HEK293 (cell line): ENCODE results near the gene CTXND2.
A peak's percentile ranks its signal among the peaks of the same experiment; 100 is the strongest.

Experiments used
- CTCF ChIA-PET: fragments of 350-600 bp; formaldehyde crosslinking; extraction: SDS; loops from one replicate; lab custom pipeline; 2021; ENCODE audit warnings: antibody characterized with exemption; lab: Yijun Ruan, JAX
- POLR2A ChIA-PET: fragments of 300-600 bp; formaldehyde crosslinking; extraction: SDS; loops from one replicate; lab custom pipeline; 2020; ENCODE audit warnings: antibody characterized with exemption, inconsistent platforms; lab: Yijun Ruan, JAX
- H3K27ac ChIP-seq: fragments of 200-500 bp; sonication (Bioruptor generic); 2 replicates; pipeline ENCODE4 v1.5.1; 2014; ENCODE audit warnings: low read depth, low read length, control low read depth, inconsistent platforms; ENCODE audit errors: extremely low read depth
- H3K36me3 ChIP-seq, 2 experiments: fragments of 200-500 bp in 1 of 2; sonication (Bioruptor generic) in 1 of 2; 1 replicate in 1 of 2; 2 replicates in 1 of 2; pipeline ENCODE4 v1.5.1; 2014 to 2017; ENCODE audit warnings: inconsistent platforms in 2 of 2, low read length in 2 of 2; ENCODE audit not compliant: control insufficient read depth in 2 of 2, insufficient read depth in 1 of 2
- H3K4me1 ChIP-seq: fragments of 200-500 bp; sonication (Bioruptor generic); 2 replicates; pipeline ENCODE4 v1.5.1; 2014; ENCODE audit warnings: mild to moderate bottlenecking, low read length, inconsistent platforms; ENCODE audit not compliant: control insufficient read depth, insufficient read depth
- H3K4me3 ChIP-seq: 2 replicates; pipeline ENCODE4 v1.5.1; 2011; ENCODE audit warnings: low read depth, mild to moderate bottlenecking, control low read depth, low read length, moderate library complexity
- H3K9me3 ChIP-seq: fragments of 200-500 bp; sonication (Bioruptor generic); 2 replicates; pipeline ENCODE4 v1.5.1; 2014; ENCODE audit warnings: low read depth, low read length, inconsistent platforms; ENCODE audit not compliant: control insufficient read depth, insufficient read depth
- MYNN ChIP-seq: fragments of 450-650 bp; formaldehyde crosslinking; IDR thresholded peaks from 2 replicates; pipeline ENCODE4 v1.5.1; 2016; ENCODE audit warnings: missing biosample characterization, missing genetic modification characterization, borderline replicate concordance
- PRDM1 ChIP-seq: fragments of 450-650 bp; formaldehyde crosslinking; IDR thresholded peaks from 2 replicates; pipeline ENCODE4; 2016; ENCODE audit warnings: missing biosample characterization, missing genetic modification characterization
- ZBTB8A ChIP-seq: fragments of 450-650 bp; formaldehyde crosslinking; IDR thresholded peaks from 2 replicates; pipeline ENCODE4 v1.5.1; 2016; ENCODE audit warnings: missing biosample characterization, missing genetic modification characterization
- ZNF133 ChIP-seq: fragments of 450-650 bp; formaldehyde crosslinking; IDR thresholded peaks from 2 replicates; pipeline ENCODE4 v1.5.1; 2016; ENCODE audit warnings: missing biosample characterization, missing genetic modification characterization
- ZNF146 ChIP-seq: fragments of 450-650 bp; formaldehyde crosslinking; IDR thresholded peaks from 2 replicates; pipeline ENCODE4 v1.5.1; 2016; ENCODE audit warnings: missing biosample characterization, missing genetic modification characterization
- ZNF16 ChIP-seq: fragments of 450-650 bp; formaldehyde crosslinking; IDR thresholded peaks from 2 replicates; pipeline ENCODE4 v1.5.1; 2016; ENCODE audit warnings: low read depth, missing biosample characterization, missing genetic modification characterization
- ZNF175 ChIP-seq: fragments of 450-650 bp; formaldehyde crosslinking; IDR thresholded peaks from 2 replicates; pipeline ENCODE4 v1.5.1; 2016; ENCODE audit warnings: missing biosample characterization, missing genetic modification characterization
- ZNF211 ChIP-seq: fragments of 450-650 bp; formaldehyde crosslinking; IDR thresholded peaks from 2 replicates; pipeline ENCODE4 v1.5.1; 2016; ENCODE audit warnings: low read depth, missing biosample characterization, missing genetic modification characterization
- ZNF777 ChIP-seq: fragments of 450-650 bp; formaldehyde crosslinking; IDR thresholded peaks from 2 replicates; pipeline ENCODE4 v1.5.1; 2017; ENCODE audit warnings: missing biosample characterization, missing genetic modification characterization, borderline replicate concordance
- TF ChIP-seq, protein P1 (sequence below): fragments of 450-650 bp; formaldehyde crosslinking; IDR thresholded peaks from 2 replicates; pipeline ENCODE4 v1.5.1; 2016; ENCODE audit warnings: missing biosample characterization, missing genetic modification characterization
- TF ChIP-seq, protein P2 (sequence below): fragments of 450-650 bp; formaldehyde crosslinking; IDR thresholded peaks from 2 replicates; pipeline ENCODE4 v1.5.1; 2016; ENCODE audit warnings: missing biosample characterization, missing genetic modification characterization
- TF ChIP-seq, protein P3 (sequence below): fragments of 450-650 bp; formaldehyde crosslinking; IDR thresholded peaks from 2 replicates; pipeline ENCODE4 v1.5.1; 2017; ENCODE audit warnings: missing biosample characterization, missing genetic modification characterization
- TF ChIP-seq, protein P4 (sequence below): fragments of 450-650 bp; formaldehyde crosslinking; IDR thresholded peaks from 2 replicates; pipeline ENCODE4 v1.5.1; 2016; ENCODE audit warnings: missing biosample characterization, missing genetic modification characterization

CTXND2 gene

DNA sequence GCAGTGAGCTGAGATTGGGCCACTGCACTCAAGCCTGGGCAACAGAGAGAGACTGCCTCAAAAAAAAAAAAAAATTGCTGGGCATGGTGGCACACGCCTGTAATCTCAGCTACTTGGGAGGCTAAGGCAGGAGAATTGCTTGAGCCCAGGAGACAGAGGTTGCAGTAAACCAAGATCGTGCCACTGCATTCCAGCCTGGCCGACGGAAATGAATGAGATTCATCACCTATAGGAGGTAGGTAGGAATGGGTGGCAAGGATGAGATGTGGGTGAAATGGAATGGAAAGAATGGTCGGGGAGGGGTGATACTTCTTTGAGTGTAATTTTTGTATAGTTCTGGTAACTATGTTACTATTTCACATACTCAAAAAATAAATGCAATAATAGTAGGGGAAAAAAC, 15.4 kb downstream of the CTXND2 start (continued):
- TF ChIP-seq ZNF777 (tag by site-specific recombination): no peak

DNA sequence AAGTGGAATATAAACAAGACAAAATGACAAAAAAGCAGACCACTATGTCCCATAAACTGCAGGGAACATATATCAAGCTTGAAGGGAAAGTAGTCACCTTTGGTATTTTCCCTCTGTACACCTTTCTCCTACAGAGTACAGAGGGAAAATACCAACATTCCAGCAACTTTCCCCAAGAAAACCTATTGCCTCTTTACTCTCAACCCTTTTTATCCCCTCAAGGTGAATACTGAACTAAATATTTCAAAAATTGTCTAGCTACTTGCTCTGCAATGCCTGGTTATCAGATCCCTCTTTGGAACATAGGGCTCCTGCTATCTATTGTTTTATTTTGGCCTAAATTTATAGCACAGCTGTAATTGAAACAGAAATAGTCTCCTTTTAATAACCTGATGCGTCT, 15.8 kb downstream of the CTXND2 start:
- Histone ChIP-seq H3K27ac (no peak overlapping the region), H3K4me1 (no peaks in the 10 kb centered on the region), H3K9me3 (no peaks in the 10 kb centered on the region), H3K36me3 (no peaks in the 10 kb centered on the region), H3K4me3 (no peak overlapping the region)
- ChIA-PET POLR2A (no interaction called here), CTCF (no interaction called here)
- TF ChIP-seq PRDM1 (tag by site-specific recombination) (0 out of 2 replicates have a peak, but pooled peaks have one; percentile 40), ZNF146 (tag by site-specific recombination) (no peak), ZBTB8A (no peak)

DNA sequence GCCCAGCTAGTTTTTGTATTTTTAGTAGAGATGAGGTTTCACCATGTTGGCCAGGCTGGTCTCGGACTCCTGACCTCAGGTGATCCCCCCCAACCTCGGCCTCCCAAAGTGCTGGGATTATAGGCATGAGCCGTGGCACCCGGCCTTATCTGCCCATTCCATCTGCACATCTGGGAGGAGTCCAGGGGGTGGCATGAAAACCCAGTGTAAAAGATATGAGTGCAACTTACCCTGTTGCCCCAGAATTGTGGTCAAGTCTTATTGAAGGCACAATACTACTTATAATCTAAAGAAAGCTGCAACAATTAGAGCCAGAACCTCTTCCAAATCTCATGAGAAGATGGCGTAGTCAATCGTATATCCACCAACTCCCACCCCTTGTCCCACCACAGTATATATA, 18.4 kb downstream of the CTXND2 start:
- H3K4me1 ChIP-seq: no peaks in the 10 kb centered on the region
- no peak overlapping the region for H3K27ac ChIP-seq
- TF ChIP-seq ZNF211 (tag by site-specific recombination) (no peak), ZNF16 (tag by site-specific recombination) (no peak), ZNF175 (tag by site-specific recombination) (no peak)
- TF ChIP-seq, protein P1, sequence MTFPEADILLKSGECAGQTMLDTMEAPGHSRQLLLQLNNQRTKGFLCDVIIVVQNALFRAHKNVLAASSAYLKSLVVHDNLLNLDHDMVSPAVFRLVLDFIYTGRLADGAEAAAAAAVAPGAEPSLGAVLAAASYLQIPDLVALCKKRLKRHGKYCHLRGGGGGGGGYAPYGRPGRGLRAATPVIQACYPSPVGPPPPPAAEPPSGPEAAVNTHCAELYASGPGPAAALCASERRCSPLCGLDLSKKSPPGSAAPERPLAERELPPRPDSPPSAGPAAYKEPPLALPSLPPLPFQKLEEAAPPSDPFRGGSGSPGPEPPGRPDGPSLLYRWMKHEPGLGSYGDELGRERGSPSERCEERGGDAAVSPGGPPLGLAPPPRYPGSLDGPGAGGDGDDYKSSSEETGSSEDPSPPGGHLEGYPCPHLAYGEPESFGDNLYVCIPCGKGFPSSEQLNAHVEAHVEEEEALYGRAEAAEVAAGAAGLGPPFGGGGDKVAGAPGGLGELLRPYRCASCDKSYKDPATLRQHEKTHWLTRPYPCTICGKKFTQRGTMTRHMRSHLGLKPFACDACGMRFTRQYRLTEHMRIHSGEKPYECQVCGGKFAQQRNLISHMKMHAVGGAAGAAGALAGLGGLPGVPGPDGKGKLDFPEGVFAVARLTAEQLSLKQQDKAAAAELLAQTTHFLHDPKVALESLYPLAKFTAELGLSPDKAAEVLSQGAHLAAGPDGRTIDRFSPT (tag by site-specific recombination): no peak
- TF ChIP-seq, all 188 proteins: peak for 0
- ChIA-PET CTCF (no interaction called here), POLR2A (interaction anchor here (0.7 kb wide), 1 partner anchor 277 kb away, joined by 6 read pairs; no protein-coding TSS in a partner anchor)
- Histone ChIP-seq H3K9me3 (no peaks in the 10 kb centered on the region), H3K36me3 (no peaks in the 10 kb centered on the region), H3K4me3 (no peak overlapping the region)

DNA sequence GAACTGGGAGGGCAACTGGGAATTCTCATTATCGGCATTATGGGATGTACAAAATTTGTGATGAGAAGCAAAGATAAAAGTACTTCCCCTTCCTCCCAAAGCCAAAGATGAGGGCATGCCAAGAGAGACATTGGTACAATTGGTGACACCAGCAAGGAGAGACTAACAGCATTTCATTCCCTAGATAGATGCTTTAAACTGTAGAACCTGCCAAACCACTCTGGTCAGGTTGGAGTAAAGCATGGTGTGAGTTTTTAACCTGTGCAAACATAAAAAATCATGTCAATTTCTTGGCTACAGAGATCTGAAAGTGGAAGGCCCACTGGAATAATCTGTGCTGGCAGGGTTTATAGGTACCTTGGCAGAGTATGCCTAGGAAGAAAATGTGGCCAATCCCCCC, 19.4 kb downstream of the CTXND2 start:
- no peaks in the 10 kb centered on the region for H3K36me3 ChIP-seq
- no peaks in the 10 kb centered on the region for H3K4me1 ChIP-seq
- ChIA-PET CTCF (interaction anchor here (2.2 kb wide), 1 partner anchor 16 kb away, joined by 12 read pairs; no protein-coding TSS in a partner anchor), POLR2A (no interaction called here)
- no peak overlapping the region for H3K4me3 ChIP-seq
- no peaks in the 10 kb centered on the region for H3K9me3 ChIP-seq
- H3K27ac ChIP-seq: no peak overlapping the region
- TF ChIP-seq, protein P2, sequence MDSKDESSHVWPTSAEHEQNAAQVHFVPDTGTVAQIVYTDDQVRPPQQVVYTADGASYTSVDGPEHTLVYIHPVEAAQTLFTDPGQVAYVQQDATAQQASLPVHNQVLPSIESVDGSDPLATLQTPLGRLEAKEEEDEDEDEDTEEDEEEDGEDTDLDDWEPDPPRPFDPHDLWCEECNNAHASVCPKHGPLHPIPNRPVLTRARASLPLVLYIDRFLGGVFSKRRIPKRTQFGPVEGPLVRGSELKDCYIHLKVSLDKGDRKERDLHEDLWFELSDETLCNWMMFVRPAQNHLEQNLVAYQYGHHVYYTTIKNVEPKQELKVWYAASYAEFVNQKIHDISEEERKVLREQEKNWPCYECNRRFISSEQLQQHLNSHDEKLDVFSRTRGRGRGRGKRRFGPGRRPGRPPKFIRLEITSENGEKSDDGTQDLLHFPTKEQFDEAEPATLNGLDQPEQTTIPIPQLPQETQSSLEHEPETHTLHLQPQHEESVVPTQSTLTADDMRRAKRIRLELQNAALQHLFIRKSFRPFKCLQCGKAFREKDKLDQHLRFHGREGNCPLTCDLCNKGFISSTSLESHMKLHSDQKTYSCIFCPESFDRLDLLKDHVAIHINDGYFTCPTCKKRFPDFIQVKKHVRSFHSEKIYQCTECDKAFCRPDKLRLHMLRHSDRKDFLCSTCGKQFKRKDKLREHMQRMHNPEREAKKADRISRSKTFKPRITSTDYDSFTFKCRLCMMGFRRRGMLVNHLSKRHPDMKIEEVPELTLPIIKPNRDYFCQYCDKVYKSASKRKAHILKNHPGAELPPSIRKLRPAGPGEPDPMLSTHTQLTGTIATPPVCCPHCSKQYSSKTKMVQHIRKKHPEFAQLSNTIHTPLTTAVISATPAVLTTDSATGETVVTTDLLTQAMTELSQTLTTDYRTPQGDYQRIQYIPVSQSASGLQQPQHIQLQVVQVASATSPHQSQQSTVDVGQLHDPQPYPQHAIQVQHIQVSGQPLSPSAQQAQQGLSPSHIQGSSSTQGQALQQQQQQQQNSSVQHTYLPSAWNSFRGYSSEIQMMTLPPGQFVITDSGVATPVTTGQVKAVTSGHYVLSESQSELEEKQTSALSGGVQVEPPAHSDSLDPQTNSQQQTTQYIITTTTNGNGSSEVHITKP (tag by site-specific recombination): no peak
- no peak for TF ChIP-seq MYNN (tag by site-specific recombination)
- TF ChIP-seq, protein P3, sequence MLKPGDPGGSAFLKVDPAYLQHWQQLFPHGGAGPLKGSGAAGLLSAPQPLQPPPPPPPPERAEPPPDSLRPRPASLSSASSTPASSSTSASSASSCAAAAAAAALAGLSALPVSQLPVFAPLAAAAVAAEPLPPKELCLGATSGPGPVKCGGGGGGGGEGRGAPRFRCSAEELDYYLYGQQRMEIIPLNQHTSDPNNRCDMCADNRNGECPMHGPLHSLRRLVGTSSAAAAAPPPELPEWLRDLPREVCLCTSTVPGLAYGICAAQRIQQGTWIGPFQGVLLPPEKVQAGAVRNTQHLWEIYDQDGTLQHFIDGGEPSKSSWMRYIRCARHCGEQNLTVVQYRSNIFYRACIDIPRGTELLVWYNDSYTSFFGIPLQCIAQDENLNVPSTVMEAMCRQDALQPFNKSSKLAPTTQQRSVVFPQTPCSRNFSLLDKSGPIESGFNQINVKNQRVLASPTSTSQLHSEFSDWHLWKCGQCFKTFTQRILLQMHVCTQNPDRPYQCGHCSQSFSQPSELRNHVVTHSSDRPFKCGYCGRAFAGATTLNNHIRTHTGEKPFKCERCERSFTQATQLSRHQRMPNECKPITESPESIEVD: no peak
- TF ChIP-seq, protein P4, sequence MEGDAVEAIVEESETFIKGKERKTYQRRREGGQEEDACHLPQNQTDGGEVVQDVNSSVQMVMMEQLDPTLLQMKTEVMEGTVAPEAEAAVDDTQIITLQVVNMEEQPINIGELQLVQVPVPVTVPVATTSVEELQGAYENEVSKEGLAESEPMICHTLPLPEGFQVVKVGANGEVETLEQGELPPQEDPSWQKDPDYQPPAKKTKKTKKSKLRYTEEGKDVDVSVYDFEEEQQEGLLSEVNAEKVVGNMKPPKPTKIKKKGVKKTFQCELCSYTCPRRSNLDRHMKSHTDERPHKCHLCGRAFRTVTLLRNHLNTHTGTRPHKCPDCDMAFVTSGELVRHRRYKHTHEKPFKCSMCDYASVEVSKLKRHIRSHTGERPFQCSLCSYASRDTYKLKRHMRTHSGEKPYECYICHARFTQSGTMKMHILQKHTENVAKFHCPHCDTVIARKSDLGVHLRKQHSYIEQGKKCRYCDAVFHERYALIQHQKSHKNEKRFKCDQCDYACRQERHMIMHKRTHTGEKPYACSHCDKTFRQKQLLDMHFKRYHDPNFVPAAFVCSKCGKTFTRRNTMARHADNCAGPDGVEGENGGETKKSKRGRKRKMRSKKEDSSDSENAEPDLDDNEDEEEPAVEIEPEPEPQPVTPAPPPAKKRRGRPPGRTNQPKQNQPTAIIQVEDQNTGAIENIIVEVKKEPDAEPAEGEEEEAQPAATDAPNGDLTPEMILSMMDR (tag by site-specific recombination): no peak
- TF ChIP-seq ZNF133 (tag by site-specific recombination): peak; percentile 39; the same call in 1 of the 2 replicates
